Bronchial epithelial cell (primary cell): ENCODE data around the gene MAMDC2. TPM values are rescaled to one million over a fixed set of nuclear protein-coding genes. Genes with fewer than 3 reads are reported as not detected.

Experiments used
- DNase-seq: peaks from one replicate; pipeline ENCODE4 v3.0.0-alpha.2; 2010; ENCODE audit warnings: low read depth
- FAIRE-seq: peaks from 2 replicates; lab custom pipeline; 2011; peaks lifted over from hg19 to GRCh38; lab: Jason Lieb, UNC
- H3K27me3 ChIP-seq: 2 replicates; pipeline ENCODE4 v1.5.1; 2011; ENCODE audit warnings: low read length; ENCODE audit not compliant: control insufficient read depth, insufficient read depth
- H3K36me3 ChIP-seq: 2 replicates; pipeline ENCODE4 v1.5.1; 2011; ENCODE audit warnings: low read length; ENCODE audit not compliant: control insufficient read depth, insufficient read depth
- H3K4me3 ChIP-seq: 2 replicates; pipeline ENCODE4 v1.5.1; 2011; ENCODE audit warnings: mild to moderate bottlenecking, low read depth, low read length, control low read depth
- total RNA-seq: library from RNA; depleted of rRNA; stranded (reverse); fragments of >200 nt; gene quantifications from 2 replicates; pipeline ENCODE4 v1.2.1, GENCODE V29; 2014
- TF ChIP-seq, protein P1 (sequence below): IDR thresholded peaks from 2 replicates; pipeline ENCODE4 v1.5.1; 2011; ENCODE audit warnings: mild to moderate bottlenecking, moderate library complexity, low read length, control low read depth, inconsistent platforms; ENCODE audit not compliant: insufficient read depth, severe bottlenecking

The MAMDC2 gene
- total RNA-seq, 1 donor from 2014 or later, result 0.53 TPM

DNA sequence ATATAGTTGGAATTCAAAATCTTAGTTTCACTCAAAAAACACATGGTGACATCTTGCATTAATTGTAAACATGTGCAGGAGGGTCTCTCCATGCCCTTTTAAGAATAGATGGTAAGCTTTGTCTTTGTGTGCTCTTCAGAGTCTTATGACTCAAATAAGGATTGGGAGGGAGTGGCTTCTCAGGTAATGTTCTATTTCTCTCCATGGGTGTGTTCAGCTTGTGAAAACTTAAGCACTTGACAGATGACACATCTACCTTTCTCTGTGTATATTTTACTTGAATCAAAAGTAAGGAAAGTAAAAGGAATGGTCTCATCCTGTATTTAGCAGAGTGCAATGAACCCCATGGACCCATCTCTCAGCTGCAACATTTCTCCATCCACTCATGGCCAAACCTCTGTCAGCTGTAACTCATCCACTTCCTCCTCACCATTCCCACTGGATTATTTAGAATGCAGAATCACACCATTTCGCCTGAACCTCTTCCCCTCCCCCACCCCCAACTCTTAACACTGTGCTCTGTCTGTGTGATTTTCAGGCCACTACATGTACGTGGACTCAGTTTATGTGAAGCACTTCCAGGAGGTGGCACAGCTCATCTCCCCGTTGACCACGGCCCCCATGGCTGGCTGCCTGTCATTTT, 82.1 kb downstream of the MAMDC2 start:
- peak; percentile 86 for DNase-seq
- TF ChIP-seq, protein P1, sequence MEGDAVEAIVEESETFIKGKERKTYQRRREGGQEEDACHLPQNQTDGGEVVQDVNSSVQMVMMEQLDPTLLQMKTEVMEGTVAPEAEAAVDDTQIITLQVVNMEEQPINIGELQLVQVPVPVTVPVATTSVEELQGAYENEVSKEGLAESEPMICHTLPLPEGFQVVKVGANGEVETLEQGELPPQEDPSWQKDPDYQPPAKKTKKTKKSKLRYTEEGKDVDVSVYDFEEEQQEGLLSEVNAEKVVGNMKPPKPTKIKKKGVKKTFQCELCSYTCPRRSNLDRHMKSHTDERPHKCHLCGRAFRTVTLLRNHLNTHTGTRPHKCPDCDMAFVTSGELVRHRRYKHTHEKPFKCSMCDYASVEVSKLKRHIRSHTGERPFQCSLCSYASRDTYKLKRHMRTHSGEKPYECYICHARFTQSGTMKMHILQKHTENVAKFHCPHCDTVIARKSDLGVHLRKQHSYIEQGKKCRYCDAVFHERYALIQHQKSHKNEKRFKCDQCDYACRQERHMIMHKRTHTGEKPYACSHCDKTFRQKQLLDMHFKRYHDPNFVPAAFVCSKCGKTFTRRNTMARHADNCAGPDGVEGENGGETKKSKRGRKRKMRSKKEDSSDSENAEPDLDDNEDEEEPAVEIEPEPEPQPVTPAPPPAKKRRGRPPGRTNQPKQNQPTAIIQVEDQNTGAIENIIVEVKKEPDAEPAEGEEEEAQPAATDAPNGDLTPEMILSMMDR, result no peak
- H3K36me3 ChIP-seq, result no peaks in the 10 kb centered on the region
- H3K27me3 ChIP-seq, result no peaks in the 10 kb centered on the region
- no peak overlapping the region for H3K4me3 ChIP-seq
- peak; percentile 18 for FAIRE-seq

DNA sequence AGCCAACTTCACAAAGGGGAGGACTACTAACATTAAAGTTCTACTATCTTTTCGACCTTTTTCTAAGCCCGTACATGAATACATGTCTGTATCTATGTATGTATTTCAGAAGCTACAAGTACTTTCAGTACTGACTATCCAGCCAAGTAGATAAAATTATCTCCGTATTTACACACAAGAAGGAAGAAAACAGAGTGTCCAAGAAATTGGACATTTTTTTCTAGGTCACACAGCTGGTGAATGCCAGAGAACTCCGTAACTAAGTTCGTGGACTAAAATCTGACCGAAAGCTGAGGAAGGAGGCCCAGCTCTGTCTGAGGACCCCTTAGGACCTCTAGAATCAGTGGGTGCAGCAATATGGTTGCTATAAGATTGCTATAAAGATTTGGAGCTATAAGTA, 83.4 kb downstream of the MAMDC2 start:
- no peak for FAIRE-seq
- TF ChIP-seq, protein P1, result no peak
- Histone ChIP-seq H3K36me3 (no peaks in the 10 kb centered on the region), H3K4me3 (no peak overlapping the region), H3K27me3 (no peaks in the 10 kb centered on the region)
- no peak for DNase-seq

- no peaks in the 10 kb centered on the region for H3K27me3 ChIP-seq
- no peak for FAIRE-seq
Measured at GRCh38 chr9:70127540-70128416, 84.1 kb downstream of the MAMDC2 start.

DNA sequence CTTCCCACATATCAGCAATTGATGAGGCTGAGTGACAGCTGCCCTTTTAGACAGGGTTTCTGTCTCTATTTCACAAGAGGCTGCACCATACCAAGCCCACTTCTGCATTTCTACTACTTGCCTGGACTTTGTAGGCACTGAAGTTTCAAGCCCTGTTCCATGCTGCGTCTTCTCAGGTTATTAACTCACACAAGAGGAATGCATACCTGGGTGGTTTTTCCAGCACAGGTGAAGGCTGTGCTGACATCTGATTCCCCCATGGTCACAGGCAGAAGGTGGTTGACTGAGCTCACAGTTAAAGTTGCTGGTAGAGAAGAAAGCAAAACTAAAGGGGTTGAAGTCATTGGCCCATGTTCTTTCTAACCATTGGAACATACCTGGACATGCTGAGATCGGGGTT, 86.6 kb downstream of the MAMDC2 start:
- TF ChIP-seq, protein P1, result no peak
- peak; percentile 69 for DNase-seq
- H3K27me3 ChIP-seq, result no peaks in the 10 kb centered on the region
- FAIRE-seq, result no peak
- no peaks in the 10 kb centered on the region for H3K36me3 ChIP-seq
- no peak overlapping the region for H3K4me3 ChIP-seq

More at GRCh38 chr9:70127540-70128416, 84.1 kb downstream of the MAMDC2 start:
- H3K36me3 ChIP-seq, result no peaks in the 10 kb centered on the region
- no peak overlapping the region for H3K4me3 ChIP-seq
- TF ChIP-seq, protein P1, result no peak
- no peak for DNase-seq

DNA sequence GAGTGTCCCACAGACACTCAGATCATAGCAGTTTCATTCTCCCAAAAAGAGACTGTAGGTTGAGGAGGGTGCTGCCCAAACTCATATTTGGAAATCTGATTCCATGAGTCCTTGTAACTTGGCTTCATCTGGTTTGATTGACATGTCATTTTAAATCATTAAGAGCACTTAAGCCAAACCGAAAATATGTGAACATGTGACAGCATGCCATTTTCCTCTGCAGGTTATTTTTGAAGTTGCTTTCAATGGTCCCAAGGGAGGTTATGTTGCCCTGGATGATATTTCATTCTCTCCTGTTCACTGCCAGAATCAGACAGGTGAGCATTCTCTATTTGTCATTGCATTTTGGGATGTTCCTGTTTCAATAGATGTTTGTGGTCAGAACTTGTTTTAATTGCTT, 87.6 kb downstream of the MAMDC2 start:
- Histone ChIP-seq H3K4me3 (no peak overlapping the region), H3K36me3 (no peaks in the 10 kb centered on the region)

More for the DNA sequence above, 87.6 kb downstream of the MAMDC2 start:
- DNase-seq, result no peak
- H3K27me3 ChIP-seq, result no peaks in the 10 kb centered on the region
- no peak for FAIRE-seq
- TF ChIP-seq, protein P1, result no peak
